ENCODE results near the gene LRFN2.

LRFN2 gene

GRCh38 chr6:40427196-40427595 is 160.0 kb downstream of the LRFN2 start:
- no peak for DNase-seq

GRCh38 chr6:40426346-40427066 is 160.7 kb downstream of the LRFN2 start:
- DNase-seq = no peak

- no peak for DNase-seq
These were observed 161.8 kb downstream of the LRFN2 start for GRCh38 chr6:40425192-40425919.

- DNase-seq = no peak
These were observed 165.1 kb downstream of the LRFN2 start for GRCh38 chr6:40422046-40422445.

GRCh38 chr6:40419946-40420728 is 167.0 kb downstream of the LRFN2 start:
- no peak for DNase-seq

DNA sequence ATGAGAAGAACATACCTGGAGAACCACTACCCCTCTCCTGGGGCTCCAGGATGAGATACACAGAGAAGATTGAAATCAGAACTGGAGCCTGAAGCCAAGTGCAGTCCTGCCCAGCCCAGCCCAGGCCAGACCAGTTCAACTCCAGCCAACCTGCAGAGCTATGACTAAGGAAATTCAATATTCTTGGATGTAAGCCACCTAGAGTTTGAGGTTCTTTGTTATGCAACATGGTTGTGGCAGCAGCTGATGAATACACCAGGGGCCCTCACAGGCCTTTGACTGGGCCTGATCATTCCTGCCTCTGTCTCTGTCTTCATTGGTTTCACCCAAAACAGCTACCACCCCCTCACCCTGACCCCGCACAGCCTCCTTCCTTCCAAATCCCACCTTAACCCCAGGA is 167.8 kb downstream of the LRFN2 start:
- DNase-seq = no peak

DNA sequence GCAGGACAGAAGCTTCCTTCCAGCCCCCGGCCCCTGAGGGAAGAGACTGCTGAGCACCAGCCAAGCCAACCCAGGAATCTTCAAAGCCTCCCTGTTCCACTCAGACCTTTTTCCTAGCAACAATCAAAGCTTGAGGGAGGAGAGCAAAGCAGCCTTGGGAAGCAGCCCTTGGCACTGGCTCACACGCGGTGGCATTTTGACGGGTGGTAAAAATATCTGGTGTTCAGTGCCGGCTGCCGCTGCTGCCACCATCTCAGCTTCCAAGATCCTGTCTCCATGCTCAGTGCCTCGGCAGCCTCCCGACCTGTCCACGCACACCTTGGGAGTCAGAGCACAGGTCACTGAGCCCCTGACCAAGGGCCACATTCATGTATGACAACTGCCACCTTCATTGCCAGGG is 170.1 kb downstream of the LRFN2 start:
- no peak for DNase-seq

- no peak for DNase-seq
These were observed 172.5 kb downstream of the LRFN2 start for GRCh38 chr6:40414617-40415016.

GRCh38 chr6:40413239-40413638 is 173.9 kb downstream of the LRFN2 start:
- DNase-seq = no peak

DNA sequence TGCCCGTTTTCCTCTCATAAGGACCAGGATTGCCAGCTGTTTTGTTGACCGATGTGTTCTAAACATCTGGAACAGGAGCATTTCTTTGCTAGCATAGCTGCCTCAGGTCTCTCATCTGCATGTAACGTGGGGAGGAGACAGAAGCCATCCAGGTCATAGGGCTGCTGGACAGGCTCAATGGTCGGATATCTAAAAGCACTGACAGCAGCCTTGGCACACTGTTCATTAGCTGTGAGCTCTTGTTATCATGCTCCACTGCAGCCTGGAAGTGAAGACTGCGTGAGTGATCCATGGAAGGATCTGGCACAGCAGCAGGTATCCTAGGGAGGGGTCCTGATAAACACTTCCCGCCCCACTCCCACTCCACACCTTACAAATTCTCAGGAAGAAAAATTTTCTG is 175.3 kb downstream of the LRFN2 start:
- no peak for DNase-seq

DNA sequence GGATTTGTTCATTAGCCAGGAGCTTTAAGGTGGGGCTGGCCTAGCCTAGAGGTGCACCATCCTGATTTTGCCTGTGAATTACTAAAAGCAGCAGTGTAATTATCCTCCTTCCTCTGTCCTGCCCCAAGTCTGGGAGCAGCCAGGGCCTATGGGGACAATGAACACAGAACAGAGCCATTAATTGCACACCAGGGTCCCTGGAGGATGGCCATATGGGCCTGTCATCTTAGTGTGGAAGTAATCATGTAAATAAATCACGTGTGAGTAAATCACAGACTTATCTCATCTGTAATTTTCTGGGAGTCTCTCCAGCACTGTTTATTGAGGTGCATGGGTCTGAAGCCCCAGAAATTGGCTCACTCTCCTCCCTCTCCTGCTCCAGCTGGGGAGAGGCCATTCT is 176.3 kb downstream of the LRFN2 start:
- no peak for DNase-seq

- DNase-seq = no peak
These were observed 177.3 kb downstream of the LRFN2 start for GRCh38 chr6:40409716-40410397.

- DNase-seq = no peak
These were observed 178.2 kb downstream of the LRFN2 start for GRCh38 chr6:40408786-40409542.

- no peak for DNase-seq
These were observed 179.9 kb downstream of the LRFN2 start for GRCh38 chr6:40407239-40407638.

- no peak for DNase-seq
These were observed 181.0 kb downstream of the LRFN2 start for GRCh38 chr6:40406175-40406574.

- no peak for DNase-seq
These were observed 186.4 kb downstream of the LRFN2 start for GRCh38 chr6:40400738-40401137.

- no peak for DNase-seq
These were observed 187.2 kb downstream of the LRFN2 start for GRCh38 chr6:40399888-40400457.

DNA sequence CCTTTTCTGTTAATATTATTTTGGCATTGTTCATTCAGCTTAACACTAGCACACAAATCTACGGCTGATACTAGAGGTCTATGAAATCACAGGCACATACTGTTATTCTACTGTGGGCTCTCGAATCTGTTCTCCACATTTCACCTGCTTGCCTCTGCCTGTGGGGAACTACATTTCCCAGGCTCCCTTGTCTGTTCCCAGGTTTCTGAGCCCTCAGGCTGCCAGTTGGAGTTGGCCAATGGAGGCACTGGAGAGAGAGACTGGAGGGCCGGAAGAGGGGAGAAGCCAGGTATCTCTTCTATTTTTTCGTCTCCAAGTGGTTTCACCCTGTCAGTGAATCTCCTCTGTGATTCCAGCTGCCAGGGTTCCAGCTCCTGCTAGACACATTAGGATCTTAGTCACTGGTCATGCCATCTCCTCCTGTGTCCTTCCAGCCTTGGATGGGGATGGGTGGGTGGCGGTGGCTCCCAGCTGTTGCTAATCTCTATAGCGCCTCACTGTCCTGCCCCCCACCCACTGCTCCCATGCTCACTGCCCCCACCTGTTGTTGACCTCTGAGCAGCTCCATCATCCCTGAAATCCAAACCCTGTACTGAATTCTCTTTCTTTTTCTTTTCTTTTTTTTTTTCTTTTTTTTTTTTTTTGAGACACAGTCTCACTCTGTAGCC is 188.2 kb downstream of the LRFN2 start:
- DNase-seq = no peak

DNA sequence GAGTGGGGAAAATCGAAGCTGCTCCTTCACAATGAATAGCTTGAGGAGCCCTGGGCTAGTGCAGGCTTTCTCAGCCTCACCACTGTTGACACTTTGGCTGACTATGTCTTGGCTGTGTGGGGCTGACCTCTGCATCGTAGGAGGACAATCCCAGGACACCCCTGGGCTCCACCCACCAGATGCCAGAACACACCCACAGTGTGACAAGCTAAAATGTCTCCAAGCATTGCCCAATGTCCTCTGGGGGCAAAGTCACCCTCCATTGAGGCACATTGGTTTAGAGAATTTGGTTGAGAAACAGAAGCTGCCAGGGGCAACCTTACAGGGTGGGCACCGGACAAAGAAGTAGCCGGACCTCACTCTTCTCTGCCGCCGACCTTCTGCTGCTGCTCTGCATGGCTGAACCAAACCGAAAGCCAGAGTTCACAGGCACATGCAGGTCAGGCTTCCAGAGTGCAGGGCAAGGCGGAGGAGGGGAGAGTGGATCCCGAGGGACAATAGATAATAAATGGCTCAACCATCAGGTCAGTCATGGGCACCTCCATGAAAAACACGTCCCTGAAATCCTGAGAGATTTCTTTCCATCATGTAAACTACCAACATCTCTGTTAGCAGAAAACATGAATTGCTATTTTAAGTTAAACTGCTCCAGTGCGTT is 189.0 kb downstream of the LRFN2 start:
- DNase-seq = no peak

- no peak for DNase-seq
These were observed 189.7 kb downstream of the LRFN2 start for GRCh38 chr6:40397287-40398033.

All from activated CD8-positive, alpha-beta memory T cell treated with anti-CD3 and anti-CD28 coated beads, Interleukin-2, amount 50 U/mL, for 4 hours (primary cell).